Type B pancreatic cell (in vitro differentiated cells): Measurements from ENCODE around the gene SHISA4. TPM values are rescaled to one million over a fixed set of nuclear protein-coding genes. Genes with fewer than 3 reads are reported as not detected.

Experiments
- DNase-seq: peaks from one replicate; pipeline ENCODE4 v3.0.0; 2021; ENCODE audit warnings: mixed read lengths; ENCODE audit not compliant: unreplicated experiment; ENCODE audit errors: extremely low spot score
- H3K27ac Mint-ChIP-seq: 2 replicates; pipeline ENCODE4 v1.8.0; 2021; ENCODE audit warnings: mild to moderate bottlenecking, mixed read lengths
- H3K27me3 Mint-ChIP-seq: 2 replicates; pipeline ENCODE4 v1.8.0; 2021; ENCODE audit warnings: mixed read lengths
- H3K36me3 Mint-ChIP-seq: 2 replicates; pipeline ENCODE4 v1.8.0; 2021; ENCODE audit warnings: mixed read lengths
- H3K4me1 Mint-ChIP-seq: one replicate; pipeline ENCODE4 v1.8.0; 2021; ENCODE audit warnings: mixed read lengths; ENCODE audit not compliant: unreplicated experiment
- H3K4me3 Mint-ChIP-seq: 2 replicates; pipeline ENCODE4 v1.8.0; 2021; ENCODE audit warnings: mild to moderate bottlenecking, mixed read lengths
- H3K9me3 Mint-ChIP-seq: 2 replicates; pipeline ENCODE4 v1.8.0; 2021; ENCODE audit warnings: mixed read lengths
- total RNA-seq: library from RNA; stranded (reverse); gene quantifications from 2 replicates; pipeline ENCODE4 v1.2.1, GENCODE V29; 2021; ENCODE audit warnings: low replicate concordance
- TF ChIP-seq, protein P1 (sequence below): fragments of 200-600 bp; sonication (generic); conservative IDR thresholded peaks from 2 replicates; pipeline ENCODE4 v1.5.0; 2021; ENCODE audit warnings: antibody characterized with exemption, mild to moderate bottlenecking

The SHISA4 gene
- total RNA-seq, 1 donor from 2014 or later, result 5.0 TPM

DNA sequence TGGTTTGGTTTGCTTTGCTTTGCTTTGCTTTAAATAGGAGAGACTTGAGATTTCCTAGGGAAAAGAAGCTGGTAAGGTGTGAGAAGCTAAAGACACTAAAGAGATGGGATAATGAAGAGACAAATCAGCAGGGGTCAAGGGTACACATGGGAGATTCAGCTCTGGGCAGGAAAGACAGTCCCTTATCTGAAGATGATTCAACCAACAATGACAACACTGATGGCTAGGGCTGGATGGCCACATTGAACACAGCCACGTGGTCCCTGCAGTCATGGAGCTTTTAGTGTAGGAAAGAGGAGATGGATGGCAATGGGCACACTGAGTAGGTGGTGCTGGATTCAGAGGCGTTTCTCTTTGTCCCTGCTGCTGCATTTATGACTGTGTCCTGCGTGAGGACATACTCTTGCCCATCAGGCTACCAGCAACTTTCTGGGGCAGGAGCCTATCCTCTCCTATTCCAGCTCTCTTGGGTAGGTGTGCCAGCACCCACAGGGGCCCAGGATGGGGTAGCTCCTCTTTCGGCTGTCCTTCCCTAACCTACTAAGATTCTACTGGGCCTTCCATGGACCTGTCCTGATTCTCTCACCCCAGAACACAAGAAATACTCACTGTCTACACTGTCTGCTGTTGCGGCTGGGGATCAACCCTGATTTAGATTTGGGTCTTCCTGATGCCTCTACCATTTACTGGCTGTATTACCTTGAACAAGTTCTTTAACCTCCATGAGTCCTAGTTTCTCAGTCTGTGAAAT is 1.4 kb upstream of the SHISA4 start:
- Mint-ChIP-seq H3K36me3 (no peaks in the 10 kb centered on the region), H3K4me1 (no peaks in the 10 kb centered on the region), H3K27ac (no peak overlapping the region), H3K27me3 (peaks cover 34% of the 10 kb centered on the region), H3K4me3 (peak overlapping the region; percentile 81), H3K9me3 (no peaks in the 10 kb centered on the region)
- TF ChIP-seq, protein P1, sequence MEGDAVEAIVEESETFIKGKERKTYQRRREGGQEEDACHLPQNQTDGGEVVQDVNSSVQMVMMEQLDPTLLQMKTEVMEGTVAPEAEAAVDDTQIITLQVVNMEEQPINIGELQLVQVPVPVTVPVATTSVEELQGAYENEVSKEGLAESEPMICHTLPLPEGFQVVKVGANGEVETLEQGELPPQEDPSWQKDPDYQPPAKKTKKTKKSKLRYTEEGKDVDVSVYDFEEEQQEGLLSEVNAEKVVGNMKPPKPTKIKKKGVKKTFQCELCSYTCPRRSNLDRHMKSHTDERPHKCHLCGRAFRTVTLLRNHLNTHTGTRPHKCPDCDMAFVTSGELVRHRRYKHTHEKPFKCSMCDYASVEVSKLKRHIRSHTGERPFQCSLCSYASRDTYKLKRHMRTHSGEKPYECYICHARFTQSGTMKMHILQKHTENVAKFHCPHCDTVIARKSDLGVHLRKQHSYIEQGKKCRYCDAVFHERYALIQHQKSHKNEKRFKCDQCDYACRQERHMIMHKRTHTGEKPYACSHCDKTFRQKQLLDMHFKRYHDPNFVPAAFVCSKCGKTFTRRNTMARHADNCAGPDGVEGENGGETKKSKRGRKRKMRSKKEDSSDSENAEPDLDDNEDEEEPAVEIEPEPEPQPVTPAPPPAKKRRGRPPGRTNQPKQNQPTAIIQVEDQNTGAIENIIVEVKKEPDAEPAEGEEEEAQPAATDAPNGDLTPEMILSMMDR, result no peak
- DNase-seq, result no peak

DNA sequence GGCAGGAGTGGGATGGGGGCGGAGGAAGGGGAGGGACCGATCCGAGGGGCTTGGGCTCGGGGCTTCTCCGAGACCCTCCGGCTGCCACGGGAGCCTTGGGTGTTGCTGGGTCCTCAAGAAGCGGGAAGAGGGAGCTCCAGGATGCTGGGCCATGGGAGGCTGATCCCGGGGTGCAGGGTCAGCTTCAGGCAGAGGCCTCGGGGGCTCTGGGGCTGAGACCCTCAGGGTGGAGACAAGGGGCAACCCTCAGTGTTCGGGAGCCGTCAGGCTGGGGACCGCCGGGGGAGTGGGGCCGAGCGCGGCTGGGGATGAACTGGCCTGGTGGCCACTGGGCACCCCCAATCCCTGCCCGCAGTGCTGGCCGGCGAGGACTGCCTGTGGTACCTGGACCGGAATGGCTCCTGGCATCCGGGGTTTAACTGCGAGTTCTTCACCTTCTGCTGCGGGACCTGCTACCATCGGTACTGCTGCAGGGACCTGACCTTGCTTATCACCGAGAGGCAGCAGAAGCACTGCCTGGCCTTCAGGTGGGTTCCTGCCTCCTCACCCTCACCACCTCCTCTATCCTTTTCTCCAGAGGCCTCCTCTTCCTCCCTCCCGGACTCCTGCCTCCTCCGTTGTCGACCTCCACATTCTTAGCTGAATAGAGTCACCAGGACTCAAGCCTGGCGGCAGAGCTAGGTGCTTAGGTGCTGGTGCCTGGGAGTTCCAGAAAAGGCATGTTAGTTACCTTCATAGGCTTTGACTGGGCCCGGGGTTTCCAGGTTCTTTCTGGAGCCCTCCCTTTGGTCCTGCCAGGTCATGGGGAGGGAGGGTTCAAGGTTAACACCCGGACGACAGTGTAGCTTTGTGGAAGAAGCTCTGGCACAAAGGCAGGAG is 631 bp downstream of the SHISA4 start:
- H3K27me3 Mint-ChIP-seq, result peaks cover 34% of the 10 kb centered on the region
- H3K4me3 Mint-ChIP-seq, result peak overlapping the region; percentile 86
- TF ChIP-seq, protein P1, result no peak
- no peaks in the 10 kb centered on the region for H3K9me3 Mint-ChIP-seq
- no peak overlapping the region for H3K27ac Mint-ChIP-seq
- H3K4me1 Mint-ChIP-seq, result peaks cover 4% of the 10 kb centered on the region
- H3K36me3 Mint-ChIP-seq, result no peaks in the 10 kb centered on the region
- no peak for DNase-seq

DNA sequence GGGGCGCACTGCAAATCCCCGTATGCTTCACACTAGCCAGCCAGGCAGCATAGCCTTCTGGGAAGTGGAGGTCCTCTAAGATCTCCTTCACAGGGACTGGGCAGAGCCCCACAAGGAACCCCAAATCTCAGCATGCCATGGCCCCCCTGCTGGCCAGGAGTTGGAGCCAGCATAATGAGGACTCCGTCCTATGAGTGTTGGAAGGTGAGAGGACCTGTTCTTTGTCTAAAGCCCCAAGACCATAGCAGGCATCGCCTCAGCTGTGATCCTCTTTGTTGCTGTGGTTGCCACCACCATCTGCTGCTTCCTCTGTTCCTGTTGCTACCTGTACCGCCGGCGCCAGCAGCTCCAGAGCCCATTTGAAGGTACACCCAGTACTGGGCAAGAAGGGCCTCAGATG is 1.5 kb downstream of the SHISA4 start:
- TF ChIP-seq, protein P1, result no peak
- H3K9me3 Mint-ChIP-seq, result no peaks in the 10 kb centered on the region
- H3K4me1 Mint-ChIP-seq, result peaks cover 4% of the 10 kb centered on the region
- no peaks in the 10 kb centered on the region for H3K36me3 Mint-ChIP-seq
- peaks cover 29% of the 10 kb centered on the region for H3K27me3 Mint-ChIP-seq
- no peak overlapping the region for H3K27ac Mint-ChIP-seq
- H3K4me3 Mint-ChIP-seq, result peak overlapping the region; percentile 58
- DNase-seq, result no peak

DNA sequence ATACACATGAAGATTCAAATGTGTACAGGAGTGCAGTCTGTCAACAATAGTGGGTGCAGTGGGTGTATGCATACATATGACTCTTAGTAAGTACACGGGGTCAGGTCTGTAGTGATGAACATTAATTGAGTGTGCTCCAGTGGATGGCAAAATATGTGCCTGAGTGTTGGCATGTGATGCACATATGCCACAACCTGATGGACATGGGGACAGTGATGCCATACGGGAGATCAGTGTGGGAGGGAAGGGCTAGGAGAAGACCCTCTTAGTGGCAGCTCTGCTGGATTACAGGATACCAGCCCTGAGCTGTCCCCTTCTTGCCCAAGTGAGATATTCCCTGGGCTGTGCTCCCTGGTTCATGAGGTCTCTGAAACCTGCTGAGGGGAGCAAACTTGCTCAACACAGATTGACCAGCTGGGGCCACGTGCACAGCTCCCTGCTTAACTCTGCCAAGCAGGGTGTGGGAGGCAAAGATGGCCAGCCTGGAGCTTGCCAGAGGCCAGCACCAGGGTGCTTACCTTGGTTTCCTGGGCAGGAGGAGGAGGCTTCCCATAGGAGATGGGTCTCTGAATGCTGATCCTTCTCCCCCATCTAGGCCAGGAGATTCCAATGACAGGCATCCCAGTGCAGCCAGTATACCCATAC is 2.2 kb downstream of the SHISA4 start:
- Mint-ChIP-seq H3K9me3 (no peaks in the 10 kb centered on the region), H3K4me3 (peak overlapping the region; percentile 58), H3K27ac (no peak overlapping the region)

DNA sequence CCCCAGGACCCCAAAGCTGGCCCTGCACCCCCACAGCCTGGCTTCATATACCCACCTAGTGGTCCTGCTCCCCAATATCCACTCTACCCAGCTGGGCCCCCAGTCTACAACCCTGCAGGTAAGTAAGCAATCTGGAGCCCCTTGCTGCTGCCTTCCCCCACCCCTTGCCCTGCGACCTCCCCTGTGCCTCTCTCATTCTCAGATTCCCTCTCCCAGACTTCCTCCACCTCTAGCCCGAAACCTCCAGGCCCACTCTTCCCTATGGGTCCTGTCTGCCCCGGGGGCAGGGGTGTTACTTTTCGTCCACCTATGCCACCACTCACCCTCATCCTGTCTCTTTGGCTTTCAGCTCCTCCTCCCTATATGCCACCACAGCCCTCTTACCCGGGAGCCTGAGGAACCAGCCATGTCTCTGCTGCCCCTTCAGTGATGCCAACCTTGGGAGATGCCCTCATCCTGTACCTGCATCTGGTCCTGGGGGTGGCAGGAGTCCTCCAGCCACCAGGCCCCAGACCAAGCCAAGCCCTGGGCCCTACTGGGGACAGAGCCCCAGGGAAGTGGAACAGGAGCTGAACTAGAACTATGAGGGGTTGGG is 2.9 kb downstream of the SHISA4 start:
- Mint-ChIP-seq H3K4me3 (no peak overlapping the region), H3K9me3 (no peaks in the 10 kb centered on the region), H3K4me1 (peaks cover 12% of the 10 kb centered on the region), H3K36me3 (no peaks in the 10 kb centered on the region), H3K27ac (no peak overlapping the region), H3K27me3 (peaks cover 28% of the 10 kb centered on the region)
- TF ChIP-seq, protein P1, result no peak
- DNase-seq, result no peak

More for the DNA sequence above, 2.2 kb downstream of the SHISA4 start:
- Mint-ChIP-seq H3K4me1 (peaks cover 7% of the 10 kb centered on the region), H3K36me3 (no peaks in the 10 kb centered on the region), H3K27me3 (peaks cover 29% of the 10 kb centered on the region)
- no peak for DNase-seq
- TF ChIP-seq, protein P1, result no peak
